ENCODE results near the gene PLCB1. TPM values are rescaled to one million over a fixed set of nuclear protein-coding genes. Genes with fewer than 3 reads are reported as not detected.

The PLCB1 gene
- polyA plus RNA-seq, 1 experiment = 13.5 TPM

DNA sequence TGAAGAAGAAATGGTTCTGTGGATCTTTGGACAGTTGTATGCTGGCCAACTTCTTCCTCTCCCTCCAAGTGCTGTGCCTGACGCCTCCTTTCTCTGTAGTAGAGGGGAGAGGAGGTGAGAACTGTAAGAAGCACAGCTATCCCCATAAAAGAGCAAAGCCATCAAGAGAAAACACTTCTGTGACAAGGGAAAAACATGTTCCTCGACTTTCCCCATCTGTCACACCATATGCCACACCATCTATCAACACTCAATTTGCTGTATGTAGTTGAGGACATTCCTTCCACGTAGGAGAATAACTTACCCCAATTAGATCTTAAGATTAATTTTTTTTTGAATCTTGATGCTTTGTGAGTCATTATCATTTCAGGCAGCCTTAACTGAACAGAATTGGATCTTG lies 780.7 kb downstream of the PLCB1 start:
- ChIA-PET CTCF (no interaction called here), POLR2A (no interaction called here)
- TF ChIP-seq, protein P1, sequence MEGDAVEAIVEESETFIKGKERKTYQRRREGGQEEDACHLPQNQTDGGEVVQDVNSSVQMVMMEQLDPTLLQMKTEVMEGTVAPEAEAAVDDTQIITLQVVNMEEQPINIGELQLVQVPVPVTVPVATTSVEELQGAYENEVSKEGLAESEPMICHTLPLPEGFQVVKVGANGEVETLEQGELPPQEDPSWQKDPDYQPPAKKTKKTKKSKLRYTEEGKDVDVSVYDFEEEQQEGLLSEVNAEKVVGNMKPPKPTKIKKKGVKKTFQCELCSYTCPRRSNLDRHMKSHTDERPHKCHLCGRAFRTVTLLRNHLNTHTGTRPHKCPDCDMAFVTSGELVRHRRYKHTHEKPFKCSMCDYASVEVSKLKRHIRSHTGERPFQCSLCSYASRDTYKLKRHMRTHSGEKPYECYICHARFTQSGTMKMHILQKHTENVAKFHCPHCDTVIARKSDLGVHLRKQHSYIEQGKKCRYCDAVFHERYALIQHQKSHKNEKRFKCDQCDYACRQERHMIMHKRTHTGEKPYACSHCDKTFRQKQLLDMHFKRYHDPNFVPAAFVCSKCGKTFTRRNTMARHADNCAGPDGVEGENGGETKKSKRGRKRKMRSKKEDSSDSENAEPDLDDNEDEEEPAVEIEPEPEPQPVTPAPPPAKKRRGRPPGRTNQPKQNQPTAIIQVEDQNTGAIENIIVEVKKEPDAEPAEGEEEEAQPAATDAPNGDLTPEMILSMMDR (IDR thresholded peaks at IDR 0.05; ENCODE audit: insufficient read depth, low read depth, low read length) = no peak
- no peaks in the 10 kb centered on the region for H3K36me3 ChIP-seq (ENCODE audit: control insufficient read depth, insufficient read depth, low read length)
- no peak for DNase-seq (ENCODE audit: low read depth)
- no peaks in the 10 kb centered on the region for H3K27me3 ChIP-seq (ENCODE audit: control insufficient read depth, insufficient read depth, low read length)
- no peak overlapping the region for H3K4me3 ChIP-seq (ENCODE audit: low read depth, low read length)

GRCh38 chr20:8913456-8913855 lies 781.4 kb downstream of the PLCB1 start:
- Histone ChIP-seq H3K36me3 (ENCODE audit: control insufficient read depth, insufficient read depth, low read length) (no peaks in the 10 kb centered on the region), H3K27me3 (ENCODE audit: control insufficient read depth, insufficient read depth, low read length) (no peaks in the 10 kb centered on the region), H3K4me3 (ENCODE audit: low read depth, low read length) (no peak overlapping the region)
- CTCF ChIA-PET = no interaction called here
- TF ChIP-seq, protein P1 (IDR thresholded peaks at IDR 0.05; ENCODE audit: insufficient read depth, low read depth, low read length) = no peak
- POLR2A ChIA-PET = no interaction called here
- DNase-seq (ENCODE audit: low read depth) = no peak

DNA sequence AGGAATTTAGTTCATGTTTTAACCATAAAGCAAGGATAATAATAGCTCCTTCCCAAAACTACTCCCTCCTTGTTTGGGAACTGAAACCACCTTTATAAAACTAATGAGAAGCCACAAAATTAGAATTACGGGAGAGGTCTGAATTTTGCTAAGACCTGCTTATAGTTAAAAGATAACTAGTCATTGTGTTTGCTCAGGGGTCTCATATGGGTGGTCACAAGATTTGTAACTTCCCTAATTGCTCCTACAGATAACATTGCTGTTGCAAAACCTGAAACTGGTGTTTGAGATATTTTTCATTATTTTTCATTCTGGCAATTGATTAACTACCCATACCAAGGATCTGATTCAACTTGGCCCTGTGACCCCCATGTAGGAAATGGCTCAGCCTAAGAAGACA lies 782.4 kb downstream of the PLCB1 start:
- ChIA-PET POLR2A (no interaction called here), CTCF (no interaction called here)
- Histone ChIP-seq H3K36me3 (ENCODE audit: control insufficient read depth, insufficient read depth, low read length) (no peaks in the 10 kb centered on the region), H3K4me3 (ENCODE audit: low read depth, low read length) (no peak overlapping the region), H3K27me3 (ENCODE audit: control insufficient read depth, insufficient read depth, low read length) (no peaks in the 10 kb centered on the region)
- no peak for DNase-seq (ENCODE audit: low read depth)
- TF ChIP-seq, protein P1 (IDR thresholded peaks at IDR 0.05; ENCODE audit: insufficient read depth, low read depth, low read length) = no peak

DNA sequence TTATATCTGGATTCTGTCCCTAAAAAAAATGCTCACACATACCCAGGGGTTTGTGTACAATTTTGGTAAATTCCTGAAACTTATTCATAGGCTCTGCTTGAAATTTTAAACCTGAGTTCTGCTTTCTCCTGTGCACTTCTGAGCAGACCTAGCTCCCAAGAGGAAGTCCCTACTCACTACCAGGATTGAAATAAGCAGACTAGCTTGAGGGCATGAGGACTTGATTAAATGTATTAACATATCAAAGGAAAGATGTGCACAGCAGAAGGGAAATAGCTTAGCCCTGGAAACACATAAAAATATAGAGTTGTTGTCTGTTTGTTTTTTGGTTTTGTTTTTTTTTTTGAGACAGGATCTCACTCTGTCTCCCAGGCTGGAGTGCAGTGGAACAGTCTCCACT lies 785.0 kb downstream of the PLCB1 start:
- ChIA-PET POLR2A (no interaction called here), CTCF (interaction anchor here (1.0 to 1.1 kb wide), 2 partner anchors 9 to 15 kb away, joined by 3 to 4 read pairs; no protein-coding TSS in a partner anchor)

DNA sequence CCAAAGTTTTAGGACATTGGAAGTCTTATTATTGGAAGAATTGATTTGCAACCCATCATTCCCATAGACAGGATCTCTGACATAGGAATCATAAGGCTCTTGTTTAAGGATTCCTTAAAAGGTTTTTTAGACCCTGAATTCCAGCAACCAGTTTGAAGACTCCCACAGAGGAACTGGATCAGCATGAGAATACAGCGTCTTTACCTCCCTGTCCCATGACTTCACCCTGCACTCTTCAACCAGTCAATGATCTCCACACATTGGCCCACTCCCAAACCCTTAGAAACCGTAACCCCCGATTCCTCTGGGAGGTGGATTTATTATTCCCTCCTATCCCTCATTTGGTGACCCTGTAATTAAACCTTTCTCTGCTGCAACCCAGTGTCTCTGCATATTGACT lies 786.1 kb downstream of the PLCB1 start:
- POLR2A ChIA-PET = no interaction called here

More for the DNA sequence above, 785.0 kb downstream of the PLCB1 start:
- TF ChIP-seq, protein P1 (IDR thresholded peaks at IDR 0.05; ENCODE audit: insufficient read depth, low read depth, low read length) = no peak
- Histone ChIP-seq H3K4me3 (ENCODE audit: low read depth, low read length) (no peak overlapping the region), H3K36me3 (ENCODE audit: control insufficient read depth, insufficient read depth, low read length) (no peaks in the 10 kb centered on the region), H3K27me3 (ENCODE audit: control insufficient read depth, insufficient read depth, low read length) (no peaks in the 10 kb centered on the region)
- no peak for DNase-seq (ENCODE audit: low read depth)

More for the DNA sequence above, 786.1 kb downstream of the PLCB1 start:
- CTCF ChIA-PET = no interaction called here
- DNase-seq (ENCODE audit: low read depth) = no peak
- TF ChIP-seq, protein P1 (IDR thresholded peaks at IDR 0.05; ENCODE audit: insufficient read depth, low read depth, low read length) = no peak
- H3K4me3 ChIP-seq (ENCODE audit: low read depth, low read length) = no peak overlapping the region
- H3K36me3 ChIP-seq (ENCODE audit: control insufficient read depth, insufficient read depth, low read length) = no peaks in the 10 kb centered on the region
- H3K27me3 ChIP-seq (ENCODE audit: control insufficient read depth, insufficient read depth, low read length) = no peaks in the 10 kb centered on the region

Measured in BJ (cell line).